ENCODE results near the gene GCNT1. TPM values are rescaled to one million over a fixed set of nuclear protein-coding genes. Genes with fewer than 3 reads are reported as not detected.

Gene GCNT1
- total RNA-seq, 4 donors from 2014 or later, result 3.7 to 12.1 (median 6.0) TPM

DNA sequence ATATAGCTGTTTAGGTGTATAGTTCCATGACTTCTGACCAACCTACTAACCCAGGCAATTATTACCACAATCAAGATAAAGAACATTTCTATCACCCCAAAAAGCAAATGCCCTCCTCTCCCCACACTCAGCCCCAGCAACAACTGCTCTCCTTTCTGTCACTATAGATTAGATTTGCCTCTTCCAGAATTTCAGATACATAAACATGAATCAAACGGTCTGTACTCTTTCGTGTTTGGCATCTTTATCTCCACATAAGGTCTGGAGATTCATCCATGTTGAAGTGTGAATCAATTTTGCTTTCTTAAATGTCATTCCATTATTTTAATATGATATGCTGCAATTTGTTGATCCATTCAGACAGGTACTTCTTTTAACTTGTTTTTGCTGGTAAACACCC lies 10.5 kb upstream of the GCNT1 start:
- WGBS, 2 donors, result 86 to 89% methylated on average over 2 of the region's 2 CpGs
- DNase-seq (ENCODE audit: low spot score in 2 of 2), result no peak
- TF ChIP-seq POLR2A (IDR thresholded peaks at IDR 0.05), result no peak
- TF ChIP-seq, protein P1, sequence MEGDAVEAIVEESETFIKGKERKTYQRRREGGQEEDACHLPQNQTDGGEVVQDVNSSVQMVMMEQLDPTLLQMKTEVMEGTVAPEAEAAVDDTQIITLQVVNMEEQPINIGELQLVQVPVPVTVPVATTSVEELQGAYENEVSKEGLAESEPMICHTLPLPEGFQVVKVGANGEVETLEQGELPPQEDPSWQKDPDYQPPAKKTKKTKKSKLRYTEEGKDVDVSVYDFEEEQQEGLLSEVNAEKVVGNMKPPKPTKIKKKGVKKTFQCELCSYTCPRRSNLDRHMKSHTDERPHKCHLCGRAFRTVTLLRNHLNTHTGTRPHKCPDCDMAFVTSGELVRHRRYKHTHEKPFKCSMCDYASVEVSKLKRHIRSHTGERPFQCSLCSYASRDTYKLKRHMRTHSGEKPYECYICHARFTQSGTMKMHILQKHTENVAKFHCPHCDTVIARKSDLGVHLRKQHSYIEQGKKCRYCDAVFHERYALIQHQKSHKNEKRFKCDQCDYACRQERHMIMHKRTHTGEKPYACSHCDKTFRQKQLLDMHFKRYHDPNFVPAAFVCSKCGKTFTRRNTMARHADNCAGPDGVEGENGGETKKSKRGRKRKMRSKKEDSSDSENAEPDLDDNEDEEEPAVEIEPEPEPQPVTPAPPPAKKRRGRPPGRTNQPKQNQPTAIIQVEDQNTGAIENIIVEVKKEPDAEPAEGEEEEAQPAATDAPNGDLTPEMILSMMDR (IDR thresholded peaks at IDR 0.05), result no peak
- H3K4me3 ChIP-seq (ENCODE audit: low read depth, poor library complexity, severe bottlenecking), result no peak overlapping the region
- intact Hi-C loops (cut with DNase I; ENCODE audit: low total_unique reads), result loop anchor here (5.0 kb wide), 1 partner anchor 254 kb away; no protein-coding TSS in a partner anchor

DNA sequence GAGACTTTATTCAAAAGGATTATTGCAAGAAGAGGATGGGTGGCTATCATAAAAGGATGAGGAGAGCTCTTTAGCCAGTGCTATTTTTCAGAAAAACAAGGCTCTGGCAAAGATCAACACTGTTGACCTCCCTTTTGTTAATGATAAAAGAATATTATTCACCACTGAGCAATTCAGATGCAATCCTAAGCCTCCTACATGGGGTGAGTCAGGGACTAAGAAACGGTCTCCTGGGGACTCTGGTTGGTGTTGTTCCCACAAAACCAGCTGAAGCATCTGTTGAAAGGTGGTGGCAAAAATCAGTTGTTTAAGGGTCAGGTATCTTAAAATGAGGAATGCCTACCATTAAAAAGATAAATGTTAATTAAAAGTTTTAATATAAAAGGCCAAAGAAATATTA lies 7.7 kb upstream of the GCNT1 start:
- H3K4me3 ChIP-seq (ENCODE audit: low read depth, poor library complexity, severe bottlenecking), result no peak overlapping the region
- intact Hi-C loops (cut with DNase I; ENCODE audit: low total_unique reads), result no loop called here
- WGBS, 2 donors, result 53 to 72% methylated on average over 1 of the region's 1 CpG
- no peak for TF ChIP-seq POLR2A (IDR thresholded peaks at IDR 0.05)
- TF ChIP-seq, protein P1 (IDR thresholded peaks at IDR 0.05), result no peak
- DNase-seq (ENCODE audit: low spot score in 2 of 2), result no peak

DNA sequence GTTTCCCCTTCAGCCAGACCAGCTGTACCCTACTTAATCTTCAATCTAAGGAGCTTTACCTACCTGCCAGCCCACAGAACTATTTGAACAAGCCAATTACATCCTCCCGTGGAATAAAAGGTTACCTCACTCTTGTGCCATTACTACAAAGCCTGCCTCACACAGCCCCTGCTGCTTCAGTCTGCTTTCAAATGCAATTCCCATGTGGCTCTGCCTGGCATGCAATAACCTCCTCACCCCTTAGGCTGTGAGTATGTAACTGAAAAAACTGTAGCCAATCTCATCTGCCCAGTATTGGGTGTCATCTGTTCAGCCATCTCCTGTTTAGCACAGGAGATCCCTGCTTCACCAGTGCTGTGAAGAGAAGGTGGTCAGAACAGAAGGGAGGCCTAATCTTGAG lies 6.1 kb upstream of the GCNT1 start:
- DNase-seq (ENCODE audit: low spot score in 2 of 2), result no peak
- intact Hi-C loops (cut with DNase I; ENCODE audit: low total_unique reads), result no loop called here
- H3K4me3 ChIP-seq (ENCODE audit: low read depth, poor library complexity, severe bottlenecking), result no peak overlapping the region
- no peak for TF ChIP-seq POLR2A (IDR thresholded peaks at IDR 0.05)
- TF ChIP-seq, protein P1 (IDR thresholded peaks at IDR 0.05), result no peak
- WGBS, 2 donors, result 71 to 76% methylated on average over 1 of the region's 1 CpG

DNA sequence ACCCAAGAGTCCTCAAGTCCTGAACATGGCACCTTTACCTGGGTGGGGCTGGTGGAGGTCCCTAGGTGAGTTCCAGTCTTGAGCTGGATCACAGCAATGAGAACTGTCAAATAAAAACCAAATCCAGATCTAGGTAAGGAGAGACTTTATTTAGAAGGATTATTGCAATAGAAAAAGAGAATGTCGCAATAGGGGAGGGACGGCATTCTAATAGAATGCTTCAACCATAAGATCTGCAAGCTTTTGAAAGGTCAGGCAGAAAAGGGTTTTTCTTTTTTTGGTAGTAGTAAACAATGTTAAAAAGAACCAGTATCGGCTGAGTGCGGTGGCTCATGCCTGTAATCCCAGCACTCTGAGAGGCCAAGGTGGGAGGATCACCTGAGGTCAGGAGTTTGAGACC lies 5.2 kb upstream of the GCNT1 start:
- no peak for TF ChIP-seq POLR2A (IDR thresholded peaks at IDR 0.05)
- TF ChIP-seq, protein P1 (IDR thresholded peaks at IDR 0.05), result no peak
- H3K4me3 ChIP-seq (ENCODE audit: low read depth, poor library complexity, severe bottlenecking), result no peak overlapping the region
- DNase-seq (ENCODE audit: low spot score in 2 of 2), result no peak
- intact Hi-C loops (cut with DNase I; ENCODE audit: low total_unique reads), result no loop called here
- 70 to 93% methylated on average over 4 of the region's 4 CpGs for WGBS, 2 donors

DNA sequence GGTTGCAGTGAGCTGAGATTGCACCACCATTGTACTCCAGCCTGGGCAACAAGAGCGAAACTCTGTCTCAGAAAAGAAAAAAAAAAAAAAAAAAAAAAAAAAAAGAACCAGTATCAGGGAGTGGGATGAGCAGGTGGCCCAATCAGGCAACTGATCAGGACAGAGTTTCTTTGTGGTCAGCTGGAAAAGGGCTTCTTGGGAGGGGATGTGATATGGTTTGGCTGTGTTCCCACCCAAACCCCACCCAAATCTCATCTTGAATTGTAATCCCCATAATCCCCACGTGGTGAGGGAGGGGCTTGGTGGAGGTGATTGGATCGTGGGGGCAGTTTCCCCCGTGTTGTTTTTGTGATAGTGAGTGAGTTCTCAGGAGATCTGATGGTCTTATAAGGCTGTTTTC lies 4.7 kb upstream of the GCNT1 start:
- intact Hi-C loops (cut with DNase I; ENCODE audit: low total_unique reads), result no loop called here
- 60 to 73% methylated on average over 4 of the region's 4 CpGs for WGBS, 2 donors
- no peak overlapping the region for H3K4me3 ChIP-seq (ENCODE audit: low read depth, poor library complexity, severe bottlenecking)
- no peak for TF ChIP-seq POLR2A (IDR thresholded peaks at IDR 0.05)
- TF ChIP-seq, protein P1 (IDR thresholded peaks at IDR 0.05), result no peak
- no peak for DNase-seq (ENCODE audit: low spot score in 2 of 2)

DNA sequence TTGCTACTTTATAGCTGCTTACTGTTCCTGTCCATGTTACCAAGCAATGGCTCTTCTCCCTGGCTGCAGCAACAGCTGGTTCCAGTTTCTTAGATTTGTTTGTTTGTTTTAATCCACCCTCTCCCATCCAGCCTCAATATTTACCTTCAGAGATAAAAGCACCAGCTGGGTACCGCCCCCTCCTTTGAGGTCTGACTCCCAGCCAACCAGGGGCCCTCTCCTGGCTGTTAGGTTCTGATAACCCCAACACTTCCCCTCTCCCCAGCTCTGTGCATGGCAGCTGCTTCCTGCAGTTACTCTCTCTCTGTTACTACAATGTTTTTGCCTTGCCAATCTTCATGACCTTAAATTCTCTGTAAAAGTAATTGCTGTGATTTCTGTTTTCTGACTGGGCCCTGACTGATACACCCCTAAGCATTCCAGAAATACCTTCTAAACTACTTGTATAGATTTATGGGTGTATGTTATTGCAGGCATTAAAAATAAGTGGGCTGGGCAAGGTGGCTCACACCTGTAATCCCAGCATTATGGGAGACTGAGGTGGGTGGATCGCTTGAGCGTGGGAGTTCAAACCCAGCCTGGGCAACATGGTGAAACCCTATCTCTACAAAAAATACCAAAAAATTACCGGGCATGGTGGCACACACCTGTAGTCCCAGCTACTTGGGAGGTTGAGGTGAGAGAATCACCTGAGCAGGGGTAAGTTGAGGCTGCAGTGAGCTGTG lies 2.6 kb upstream of the GCNT1 start:
- intact Hi-C loops (cut with DNase I; ENCODE audit: low total_unique reads), result no loop called here
- TF ChIP-seq, protein P1 (IDR thresholded peaks at IDR 0.05), result no peak
- no peak for TF ChIP-seq POLR2A (IDR thresholded peaks at IDR 0.05)
- H3K4me3 ChIP-seq (ENCODE audit: low read depth, poor library complexity, severe bottlenecking), result no peak overlapping the region
- WGBS, 2 donors, result 75 to 78% methylated on average over 4 of the region's 4 CpGs
- no peak for DNase-seq (ENCODE audit: low spot score in 2 of 2)

Measured in lower leg skin (tissue), 4 donors.